ENCODE measurements around the gene CASK.
"Not testable (repeated sequence)": the region's sequence is repeated elsewhere in the genome, so short reads cannot be mapped to it uniquely, and the experiment has no call there.

Gene CASK

GRCh38 chrX:41522081-41522480, 401.3 kb downstream of the CASK start:
- in situ Hi-C loops (cut with HindIII; ENCODE audit: low sequenced_read_pairs) = no loop called here

- in situ Hi-C loops (cut with HindIII; ENCODE audit: low sequenced_read_pairs) = no loop called here
These were observed 403.9 kb downstream of the CASK start for GRCh38 chrX:41519468-41519867.

GRCh38 chrX:41518841-41519220, 404.5 kb downstream of the CASK start:
- in situ Hi-C loops (cut with HindIII; ENCODE audit: low sequenced_read_pairs) = no loop called here

- in situ Hi-C loops (cut with HindIII; ENCODE audit: low sequenced_read_pairs) = no loop called here
These were observed 405.1 kb downstream of the CASK start for GRCh38 chrX:41518127-41518840.

- in situ Hi-C loops (cut with HindIII; ENCODE audit: low sequenced_read_pairs) = no loop called here
These were observed 406.2 kb downstream of the CASK start for GRCh38 chrX:41516999-41517765.

- in situ Hi-C loops (cut with HindIII; ENCODE audit: low sequenced_read_pairs) = no loop called here
These were observed 406.9 kb downstream of the CASK start for GRCh38 chrX:41516456-41516855.

- in situ Hi-C loops (cut with HindIII; ENCODE audit: low sequenced_read_pairs) = no loop called here
These were observed 408.0 kb downstream of the CASK start for GRCh38 chrX:41515376-41515775.

- in situ Hi-C loops (cut with HindIII; ENCODE audit: low sequenced_read_pairs) = no loop called here
These were observed 409.2 kb downstream of the CASK start for GRCh38 chrX:41514179-41514578.

- in situ Hi-C loops (cut with HindIII; ENCODE audit: low sequenced_read_pairs) = not testable (repeated sequence)
These were observed 410.5 kb downstream of the CASK start for GRCh38 chrX:41512853-41513252.

- in situ Hi-C loops (cut with HindIII; ENCODE audit: low sequenced_read_pairs) = no loop called here
These were observed 411.0 kb downstream of the CASK start for GRCh38 chrX:41512394-41512793.

GRCh38 chrX:41507919-41508318, 415.4 kb downstream of the CASK start:
- in situ Hi-C loops (cut with HindIII; ENCODE audit: low sequenced_read_pairs) = no loop called here

- in situ Hi-C loops (cut with HindIII; ENCODE audit: low sequenced_read_pairs) = no loop called here
These were observed 421.4 kb downstream of the CASK start for GRCh38 chrX:41502004-41502403.

- in situ Hi-C loops (cut with HindIII; ENCODE audit: low sequenced_read_pairs) = no loop called here
These were observed 423.4 kb downstream of the CASK start for GRCh38 chrX:41499984-41500383.

- in situ Hi-C loops (cut with HindIII; ENCODE audit: low sequenced_read_pairs) = no loop called here
These were observed 424.2 kb downstream of the CASK start for GRCh38 chrX:41499195-41499594.

- in situ Hi-C loops (cut with HindIII; ENCODE audit: low sequenced_read_pairs) = no loop called here
These were observed 431.9 kb downstream of the CASK start for GRCh38 chrX:41491267-41492004.

GRCh38 chrX:41490446-41490845, 432.9 kb downstream of the CASK start:
- in situ Hi-C loops (cut with HindIII; ENCODE audit: low sequenced_read_pairs) = no loop called here

- in situ Hi-C loops (cut with HindIII; ENCODE audit: low sequenced_read_pairs) = no loop called here
These were observed 441.1 kb downstream of the CASK start for GRCh38 chrX:41482154-41482850.

- in situ Hi-C loops (cut with HindIII; ENCODE audit: low sequenced_read_pairs) = no loop called here
These were observed 441.9 kb downstream of the CASK start for GRCh38 chrX:41481264-41482109.

- in situ Hi-C loops (cut with HindIII; ENCODE audit: low sequenced_read_pairs) = no loop called here
These were observed 442.7 kb downstream of the CASK start for GRCh38 chrX:41480508-41481260.

All from endothelial cell of hepatic sinusoid (primary cell).